ENCODE data around the gene KLHL21. TPM values are rescaled to one million over a fixed set of nuclear protein-coding genes. Genes with fewer than 3 reads are reported as not detected.

Gene KLHL21
- total and polyA plus RNA-seq, 2 of the 4 experiments (the other 2 are of a cell fraction): 12.0 to 36.7 TPM

DNA sequence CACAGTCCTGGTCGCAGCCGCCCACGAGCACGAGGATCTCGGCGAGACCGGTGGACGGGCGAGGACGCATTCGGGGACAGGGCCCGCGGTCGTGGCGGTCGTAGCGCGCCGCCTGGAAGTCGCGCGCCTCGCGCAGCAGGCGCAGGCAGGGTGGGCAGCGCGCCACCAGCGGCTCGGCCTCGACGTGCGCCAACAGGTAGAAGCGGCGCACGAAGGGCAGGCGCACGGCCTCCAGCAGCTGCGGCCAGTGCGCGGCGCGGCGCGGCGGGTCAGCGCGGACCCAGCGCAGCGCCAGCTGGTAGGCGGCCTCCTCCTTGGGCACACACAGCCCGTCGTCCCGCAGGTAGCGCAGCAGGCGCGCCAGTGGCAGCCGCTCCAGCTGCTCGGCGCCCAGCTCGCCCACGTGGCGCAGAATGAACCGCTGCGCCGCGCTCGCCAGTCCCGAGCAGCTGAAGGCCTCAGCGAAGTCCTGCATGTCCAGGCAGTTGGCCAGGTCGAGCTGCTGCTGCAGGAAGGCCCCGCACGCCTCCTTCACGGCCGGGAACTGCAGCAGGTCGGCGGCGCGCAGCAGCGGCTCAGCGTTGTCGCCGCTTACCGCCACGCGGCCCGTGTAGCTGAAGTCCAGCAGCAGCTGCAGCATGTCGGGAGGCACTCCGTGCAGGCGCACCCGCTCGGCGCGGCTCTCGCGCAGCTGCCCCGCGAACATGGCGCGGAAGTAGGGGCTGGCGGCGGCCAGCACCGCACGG, 573 bp downstream of the KLHL21 start (continued):
- TF ChIP-seq RFX5 (IDR thresholded peaks at IDR 0.05; ENCODE audit: low read depth, low read length) (no peak), CEBPB (IDR thresholded peaks at IDR 0.05; ENCODE audit: low read depth, low read length) (no peak)

DNA sequence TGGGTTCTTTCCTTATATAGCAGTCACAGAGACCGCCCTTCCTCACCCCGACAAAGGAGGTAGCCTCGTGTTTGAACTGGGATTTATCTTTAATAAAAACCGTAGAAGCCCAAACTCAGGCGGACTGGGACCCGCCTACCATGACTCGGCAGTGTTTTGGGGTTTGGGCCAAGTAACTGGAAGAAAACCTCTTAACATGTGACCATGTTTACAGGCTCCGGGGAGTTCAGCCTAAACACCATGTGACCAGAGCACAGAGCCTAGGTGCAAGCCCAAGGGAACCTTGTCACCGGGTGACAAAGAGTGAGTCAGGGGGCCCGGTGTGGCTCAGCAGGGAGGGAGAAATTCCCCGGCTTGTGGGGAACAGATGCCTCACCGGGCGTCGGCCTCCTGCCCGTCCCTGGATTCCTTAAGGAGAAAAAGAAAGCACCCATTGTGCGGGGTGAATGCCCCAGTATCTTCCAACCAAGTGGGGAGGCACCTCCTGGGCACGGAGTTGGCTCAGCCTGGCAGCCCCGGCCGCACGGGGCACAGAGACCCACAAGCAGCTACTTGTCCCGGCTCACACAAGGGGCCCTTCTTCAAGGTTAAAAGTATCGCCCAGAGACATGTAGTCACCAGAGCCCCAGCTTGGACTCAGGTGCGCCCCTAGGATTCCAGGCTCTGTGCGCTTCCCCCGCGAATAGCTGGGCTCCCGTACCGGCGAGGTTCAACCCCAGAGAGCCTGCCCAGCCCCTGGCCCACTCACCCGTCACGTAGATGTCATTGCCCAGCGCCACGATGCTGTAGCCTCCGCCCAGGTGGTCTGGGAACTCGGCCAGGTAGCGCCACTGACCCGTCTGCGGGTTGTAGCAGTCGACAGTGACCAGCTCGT, 1.4 kb downstream of the KLHL21 start:
- dilution Hi-C loops (cut with HindIII; ENCODE audit: low sequenced_read_pairs, unreplicated experiment) (no loop called here), in situ Hi-C loops (cut with MboI; ENCODE audit: low sequenced_read_pairs) (no loop called here), intact Hi-C loops (cut with micrococcal nuclease) (loop anchor here (2.0 kb wide), 1 partner anchor 46 kb away; no protein-coding TSS in a partner anchor)
- Histone ChIP-seq H2AK9ac (replicated peaks; ENCODE audit: low read depth, low read length, poor library complexity) (peak overlapping the region; percentile 100), H3K27ac (ENCODE audit: insufficient read depth, low read length) (peak overlapping the region; percentile 58), H3K9me3 (ENCODE audit: control insufficient read depth, insufficient read depth, low read length) (no peaks in the 10 kb centered on the region), H3K18ac (ENCODE audit: low read depth, low read length) (peak overlapping the region; percentile 25), H2AFZ (replicated peaks; ENCODE audit: low read length, poor library complexity) (peak overlapping the region; percentile 83), H3K14ac (replicated peaks; ENCODE audit: low read depth, low read length) (peak overlapping the region; percentile 96), H3K4ac (ENCODE audit: low read depth, low read length) (peak overlapping the region; percentile 79), H3K4me2 (ENCODE audit: low read depth, low read length) (peak overlapping the region; percentile 68), H4K5ac (ENCODE audit: low read depth, low read length) (peak overlapping the region; percentile 33), H3K56ac (ENCODE audit: extremely low read depth, insufficient read depth, low read length) (peak overlapping the region; percentile 59), H3K4me3 (ENCODE audit: insufficient read depth, low read depth, low read length) (peak overlapping the region; percentile 88), H4K8ac (ENCODE audit: low read depth in 2 of 2, low read length in 2 of 2) (peak overlapping the region; percentile 52 to 54; a peak in 3 of 4 replicates), H2BK5ac (ENCODE audit: low read depth, low read length, poor library complexity, severe bottlenecking) (peak overlapping the region; percentile 60), H3K79me1 (ENCODE audit: low read depth in 1 of 2, low read length in 2 of 2) (peaks cover 5 to 58% of the 10 kb centered on the region in 2 experiments; a peak in 3 of 4 replicates), H3K9ac (ENCODE audit: low read depth, low read length) (peak overlapping the region; percentile 58), H2BK20ac (ENCODE audit: low read depth, low read length) (peak overlapping the region; percentile 21; the same call in 1 of the 2 replicates), H4K20me1 (ENCODE audit: insufficient read depth, low read length) (peaks cover 57% of the 10 kb centered on the region), H3K27me3 (ENCODE audit: control insufficient read depth, insufficient read depth, low read length) (no peaks in the 10 kb centered on the region), H3K9me1 (ENCODE audit: insufficient read depth, low read length) (peaks cover 13% of the 10 kb centered on the region), H2BK120ac (ENCODE audit: low read depth, low read length) (peak overlapping the region; percentile 59), H2AK5ac (ENCODE audit: low read depth, low read length) (peak overlapping the region; percentile 91), H4K91ac (ENCODE audit: insufficient read depth, low read depth, low read length) (peak overlapping the region; percentile 69), H3K4me1 (ENCODE audit: control insufficient read depth, insufficient read depth, low read length) (peaks cover 14% of the 10 kb centered on the region), H3K23ac (ENCODE audit: low read depth, low read length) (peak overlapping the region; percentile 98), H3K36me3 (ENCODE audit: control insufficient read depth, insufficient read depth, low read length) (peaks cover 24% of the 10 kb centered on the region), H2BK15ac (ENCODE audit: low read depth, low read length) (peak overlapping the region; percentile 34; the same call in 2 of the 3 replicates)
- DNase-seq (peak; percentile 97), ATAC-seq (ENCODE audit: low read depth) (peak; percentile 9)
- ChIA-PET CTCF (no interaction called here), POLR2A (ENCODE audit: unreplicated experiment) (no interaction called here)
- no TSS peak for BruUV-seq (replicated peaks)
- 1% methylated on average over 17 of the region's 40 CpGs; no CpG with 5 or more reads in 1 of the 2 experiments for WGBS, 2 experiments (ENCODE audit: extremely low coverage in 2 of 2, insufficient read length in 1 of 2)
- TF ChIP-seq POLR2A (IDR thresholded peaks at IDR 0.05; ENCODE audit: low read depth, low read length) (peak; percentile 87), CEBPB (IDR thresholded peaks at IDR 0.05; ENCODE audit: low read depth, low read length) (no peak), MAZ (IDR thresholded peaks at IDR 0.05; ENCODE audit: borderline replicate concordance, low read depth, low read length) (peak; percentile 58; the same call in 1 of the 2 replicates), RFX5 (IDR thresholded peaks at IDR 0.05; ENCODE audit: low read depth, low read length) (no peak), USF2 (IDR thresholded peaks at IDR 0.05; ENCODE audit: low read depth, low read length) (peak; percentile 96), NFE2L2 (IDR thresholded peaks at IDR 0.05; ENCODE audit: low read depth, low read length) (peak; percentile 97), RAD21 (IDR thresholded peaks at IDR 0.05; ENCODE audit: low read length) (no peak), MAFK (IDR thresholded peaks at IDR 0.05; ENCODE audit: low read depth, low read length) (peak; percentile 62; the same call in 1 of the 2 replicates), FOS (IDR thresholded peaks at IDR 0.05; ENCODE audit: low read depth, low read length) (peak; percentile 71), BHLHE40 (IDR thresholded peaks at IDR 0.05; ENCODE audit: low read depth, low read length) (peak; percentile 46), MXI1 (IDR thresholded peaks at IDR 0.05; ENCODE audit: borderline replicate concordance, low read depth, low read length) (peak; percentile 89)
- TF ChIP-seq, protein P1, sequence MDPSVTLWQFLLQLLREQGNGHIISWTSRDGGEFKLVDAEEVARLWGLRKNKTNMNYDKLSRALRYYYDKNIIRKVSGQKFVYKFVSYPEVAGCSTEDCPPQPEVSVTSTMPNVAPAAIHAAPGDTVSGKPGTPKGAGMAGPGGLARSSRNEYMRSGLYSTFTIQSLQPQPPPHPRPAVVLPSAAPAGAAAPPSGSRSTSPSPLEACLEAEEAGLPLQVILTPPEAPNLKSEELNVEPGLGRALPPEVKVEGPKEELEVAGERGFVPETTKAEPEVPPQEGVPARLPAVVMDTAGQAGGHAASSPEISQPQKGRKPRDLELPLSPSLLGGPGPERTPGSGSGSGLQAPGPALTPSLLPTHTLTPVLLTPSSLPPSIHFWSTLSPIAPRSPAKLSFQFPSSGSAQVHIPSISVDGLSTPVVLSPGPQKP (IDR thresholded peaks at IDR 0.05; ENCODE audit: borderline replicate concordance, low read depth, low read length): no peak
